ENCODE measurements around the gene ZBTB40.

ZBTB40 gene

GRCh38 chr1:22540337-22540736 lies 88.7 kb downstream of the ZBTB40 start:
- H3K27me3 ChIP-seq (ENCODE audit: low read length): no peaks in the 10 kb centered on the region
- no peak overlapping the region for H3K4me2 ChIP-seq (ENCODE audit: low read depth, low read length, poor library complexity, severe bottlenecking)
- no peaks in the 10 kb centered on the region for H4K20me1 ChIP-seq (ENCODE audit: low read depth, low read length)
- H3K36me3 ChIP-seq (ENCODE audit: low read length): no peaks in the 10 kb centered on the region
- no peak overlapping the region for H3K4me3 ChIP-seq (ENCODE audit: insufficient read depth, low read length, poor library complexity, severe bottlenecking)
- H2AFZ ChIP-seq (ENCODE audit: low read depth, low read length, severe bottlenecking): no peak overlapping the region
- H3F3A ChIP-seq (ENCODE audit: insufficient read depth): no peaks in the 10 kb centered on the region
- no peaks in the 10 kb centered on the region for H3K79me2 ChIP-seq (ENCODE audit: insufficient read depth, low read length)
- H3K9me2 ChIP-seq (replicated peaks; ENCODE audit: insufficient read depth, low read length): no peaks in the 10 kb centered on the region
- no peak overlapping the region for H3K27ac ChIP-seq (ENCODE audit: low read depth, low read length)
- TF ChIP-seq, protein P1, sequence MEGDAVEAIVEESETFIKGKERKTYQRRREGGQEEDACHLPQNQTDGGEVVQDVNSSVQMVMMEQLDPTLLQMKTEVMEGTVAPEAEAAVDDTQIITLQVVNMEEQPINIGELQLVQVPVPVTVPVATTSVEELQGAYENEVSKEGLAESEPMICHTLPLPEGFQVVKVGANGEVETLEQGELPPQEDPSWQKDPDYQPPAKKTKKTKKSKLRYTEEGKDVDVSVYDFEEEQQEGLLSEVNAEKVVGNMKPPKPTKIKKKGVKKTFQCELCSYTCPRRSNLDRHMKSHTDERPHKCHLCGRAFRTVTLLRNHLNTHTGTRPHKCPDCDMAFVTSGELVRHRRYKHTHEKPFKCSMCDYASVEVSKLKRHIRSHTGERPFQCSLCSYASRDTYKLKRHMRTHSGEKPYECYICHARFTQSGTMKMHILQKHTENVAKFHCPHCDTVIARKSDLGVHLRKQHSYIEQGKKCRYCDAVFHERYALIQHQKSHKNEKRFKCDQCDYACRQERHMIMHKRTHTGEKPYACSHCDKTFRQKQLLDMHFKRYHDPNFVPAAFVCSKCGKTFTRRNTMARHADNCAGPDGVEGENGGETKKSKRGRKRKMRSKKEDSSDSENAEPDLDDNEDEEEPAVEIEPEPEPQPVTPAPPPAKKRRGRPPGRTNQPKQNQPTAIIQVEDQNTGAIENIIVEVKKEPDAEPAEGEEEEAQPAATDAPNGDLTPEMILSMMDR (IDR thresholded peaks at IDR 0.05; ENCODE audit: insufficient read depth, low read length, poor library complexity, severe bottlenecking): no peak
- no peak for TF ChIP-seq EZH2phosphoT487 (conservative IDR thresholded peaks at IDR 0.05; ENCODE audit: low read length)
- H3K9ac ChIP-seq (ENCODE audit: low read length): no peak overlapping the region
- no peaks in the 10 kb centered on the region for H3K9me3 ChIP-seq (ENCODE audit: insufficient read depth, low read length)

DNA sequence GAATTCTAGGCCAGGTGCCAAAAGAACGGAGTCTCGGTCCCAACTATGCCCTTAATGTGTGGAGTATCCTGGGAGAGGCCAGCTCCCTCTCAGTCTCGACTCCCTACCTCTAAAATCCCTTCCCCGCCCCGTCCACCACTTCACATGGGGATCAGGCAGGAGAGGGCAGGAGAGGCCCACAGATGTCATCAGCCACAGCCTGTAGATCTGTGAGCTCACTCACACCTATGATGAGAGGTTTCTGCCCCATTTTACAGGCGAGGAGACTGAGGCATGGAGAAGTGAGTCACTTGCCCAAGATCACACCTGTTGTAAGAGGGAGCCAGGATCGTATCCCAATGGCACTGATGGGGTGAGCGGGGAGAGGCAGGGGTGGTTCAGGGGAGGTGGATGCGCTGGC lies 91.2 kb downstream of the ZBTB40 start:
- no peaks in the 10 kb centered on the region for H4K20me1 ChIP-seq (ENCODE audit: low read depth, low read length)
- no peak overlapping the region for H3K27ac ChIP-seq (ENCODE audit: low read depth, low read length)
- H3K4me2 ChIP-seq (ENCODE audit: low read depth, low read length, poor library complexity, severe bottlenecking): no peak overlapping the region
- H3K36me3 ChIP-seq (ENCODE audit: low read length): no peaks in the 10 kb centered on the region
- no peak overlapping the region for H2AFZ ChIP-seq (ENCODE audit: low read depth, low read length, severe bottlenecking)
- no peak overlapping the region for H3K9ac ChIP-seq (ENCODE audit: low read length)
- no peaks in the 10 kb centered on the region for H3F3A ChIP-seq (ENCODE audit: insufficient read depth)
- TF ChIP-seq, protein P1 (IDR thresholded peaks at IDR 0.05; ENCODE audit: insufficient read depth, low read length, poor library complexity, severe bottlenecking): no peak
- TF ChIP-seq EZH2phosphoT487 (conservative IDR thresholded peaks at IDR 0.05; ENCODE audit: low read length): no peak
- no peaks in the 10 kb centered on the region for H3K79me2 ChIP-seq (ENCODE audit: insufficient read depth, low read length)
- H3K9me2 ChIP-seq (replicated peaks; ENCODE audit: insufficient read depth, low read length): no peaks in the 10 kb centered on the region
- H3K4me3 ChIP-seq (ENCODE audit: insufficient read depth, low read length, poor library complexity, severe bottlenecking): no peak overlapping the region
- H3K9me3 ChIP-seq (ENCODE audit: insufficient read depth, low read length): no peaks in the 10 kb centered on the region
- H3K27me3 ChIP-seq (ENCODE audit: low read length): no peaks in the 10 kb centered on the region

DNA sequence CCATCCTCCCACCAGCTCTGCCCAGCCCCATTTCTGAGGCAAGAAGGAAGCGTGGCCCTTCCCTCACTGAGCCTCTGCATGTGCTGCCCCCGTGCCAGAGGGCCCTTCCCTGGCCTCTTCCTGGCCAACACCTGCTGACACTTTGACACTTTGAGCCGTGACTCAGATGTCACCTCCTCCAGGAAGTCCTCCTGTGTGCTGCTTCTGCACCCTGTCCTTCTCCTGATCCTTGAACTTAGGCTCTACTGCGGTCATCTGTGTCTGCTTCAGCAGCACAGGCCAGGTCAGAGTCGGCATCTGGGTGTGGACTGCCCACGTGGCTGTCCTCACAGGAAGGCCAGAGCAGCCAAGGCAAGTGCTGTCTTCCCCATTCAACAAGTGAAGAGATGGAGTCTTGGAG lies 92.0 kb downstream of the ZBTB40 start:
- H3K27me3 ChIP-seq (ENCODE audit: low read length): no peaks in the 10 kb centered on the region
- no peaks in the 10 kb centered on the region for H3K79me2 ChIP-seq (ENCODE audit: insufficient read depth, low read length)
- TF ChIP-seq, protein P1 (IDR thresholded peaks at IDR 0.05; ENCODE audit: insufficient read depth, low read length, poor library complexity, severe bottlenecking): no peak
- TF ChIP-seq EZH2phosphoT487 (conservative IDR thresholded peaks at IDR 0.05; ENCODE audit: low read length): no peak
- H3K4me2 ChIP-seq (ENCODE audit: low read depth, low read length, poor library complexity, severe bottlenecking): no peak overlapping the region
- no peak overlapping the region for H3K4me3 ChIP-seq (ENCODE audit: insufficient read depth, low read length, poor library complexity, severe bottlenecking)
- no peak overlapping the region for H2AFZ ChIP-seq (ENCODE audit: low read depth, low read length, severe bottlenecking)
- H3K27ac ChIP-seq (ENCODE audit: low read depth, low read length): no peak overlapping the region
- no peaks in the 10 kb centered on the region for H3K9me2 ChIP-seq (replicated peaks; ENCODE audit: insufficient read depth, low read length)
- H3K36me3 ChIP-seq (ENCODE audit: low read length): no peaks in the 10 kb centered on the region
- no peaks in the 10 kb centered on the region for H3F3A ChIP-seq (ENCODE audit: insufficient read depth)
- no peaks in the 10 kb centered on the region for H3K9me3 ChIP-seq (ENCODE audit: insufficient read depth, low read length)
- no peak overlapping the region for H3K9ac ChIP-seq (ENCODE audit: low read length)
- H4K20me1 ChIP-seq (ENCODE audit: low read depth, low read length): no peaks in the 10 kb centered on the region
